ENCODE measurements around the gene MIGA2.

DNA sequence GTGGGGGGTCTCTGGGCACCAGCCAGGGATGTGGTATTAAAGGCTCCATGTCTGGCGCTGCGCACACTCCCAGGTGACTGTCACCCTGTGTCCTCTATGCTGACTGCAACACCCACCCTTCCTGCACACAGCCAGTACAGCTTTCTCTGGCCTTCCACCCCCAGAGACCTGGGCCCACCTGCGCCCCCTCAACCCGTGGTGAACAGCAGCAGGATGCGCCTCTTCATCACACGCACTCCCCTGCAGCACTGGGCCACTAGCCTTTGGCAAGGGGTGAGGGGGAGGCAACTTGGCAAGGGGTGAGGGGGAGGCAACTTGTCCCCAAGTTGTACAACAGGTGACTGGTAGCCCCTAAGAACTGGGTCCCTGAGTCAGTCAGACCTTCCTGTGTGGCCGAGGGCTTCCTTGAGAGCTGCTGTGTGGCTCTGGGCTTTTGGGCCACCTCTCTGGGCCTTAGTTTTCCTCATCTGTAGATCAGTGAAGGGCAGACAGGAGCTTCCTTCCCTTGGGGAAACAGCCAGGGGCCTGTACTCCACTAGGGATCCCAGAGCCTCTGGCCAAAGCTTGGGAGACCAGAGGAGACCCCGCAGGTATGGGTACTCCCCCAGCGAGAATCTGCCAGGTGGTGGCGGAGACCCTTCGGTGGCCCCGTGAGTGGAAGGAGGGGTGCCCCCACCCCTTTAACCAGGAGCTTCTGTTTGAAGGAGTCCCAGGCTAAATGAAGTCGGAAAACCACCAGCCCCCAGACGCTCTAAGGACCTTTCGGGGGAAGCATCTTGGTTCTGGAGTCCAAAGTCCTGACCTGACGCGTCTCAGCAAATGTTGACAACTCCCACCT lies 69.7 kb downstream of the MIGA2 start:
- TF ChIP-seq, protein P1, sequence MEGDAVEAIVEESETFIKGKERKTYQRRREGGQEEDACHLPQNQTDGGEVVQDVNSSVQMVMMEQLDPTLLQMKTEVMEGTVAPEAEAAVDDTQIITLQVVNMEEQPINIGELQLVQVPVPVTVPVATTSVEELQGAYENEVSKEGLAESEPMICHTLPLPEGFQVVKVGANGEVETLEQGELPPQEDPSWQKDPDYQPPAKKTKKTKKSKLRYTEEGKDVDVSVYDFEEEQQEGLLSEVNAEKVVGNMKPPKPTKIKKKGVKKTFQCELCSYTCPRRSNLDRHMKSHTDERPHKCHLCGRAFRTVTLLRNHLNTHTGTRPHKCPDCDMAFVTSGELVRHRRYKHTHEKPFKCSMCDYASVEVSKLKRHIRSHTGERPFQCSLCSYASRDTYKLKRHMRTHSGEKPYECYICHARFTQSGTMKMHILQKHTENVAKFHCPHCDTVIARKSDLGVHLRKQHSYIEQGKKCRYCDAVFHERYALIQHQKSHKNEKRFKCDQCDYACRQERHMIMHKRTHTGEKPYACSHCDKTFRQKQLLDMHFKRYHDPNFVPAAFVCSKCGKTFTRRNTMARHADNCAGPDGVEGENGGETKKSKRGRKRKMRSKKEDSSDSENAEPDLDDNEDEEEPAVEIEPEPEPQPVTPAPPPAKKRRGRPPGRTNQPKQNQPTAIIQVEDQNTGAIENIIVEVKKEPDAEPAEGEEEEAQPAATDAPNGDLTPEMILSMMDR (IDR thresholded peaks at IDR 0.05; ENCODE audit: insufficient read depth, low read length): no peak
- TF ChIP-seq, protein P2, sequence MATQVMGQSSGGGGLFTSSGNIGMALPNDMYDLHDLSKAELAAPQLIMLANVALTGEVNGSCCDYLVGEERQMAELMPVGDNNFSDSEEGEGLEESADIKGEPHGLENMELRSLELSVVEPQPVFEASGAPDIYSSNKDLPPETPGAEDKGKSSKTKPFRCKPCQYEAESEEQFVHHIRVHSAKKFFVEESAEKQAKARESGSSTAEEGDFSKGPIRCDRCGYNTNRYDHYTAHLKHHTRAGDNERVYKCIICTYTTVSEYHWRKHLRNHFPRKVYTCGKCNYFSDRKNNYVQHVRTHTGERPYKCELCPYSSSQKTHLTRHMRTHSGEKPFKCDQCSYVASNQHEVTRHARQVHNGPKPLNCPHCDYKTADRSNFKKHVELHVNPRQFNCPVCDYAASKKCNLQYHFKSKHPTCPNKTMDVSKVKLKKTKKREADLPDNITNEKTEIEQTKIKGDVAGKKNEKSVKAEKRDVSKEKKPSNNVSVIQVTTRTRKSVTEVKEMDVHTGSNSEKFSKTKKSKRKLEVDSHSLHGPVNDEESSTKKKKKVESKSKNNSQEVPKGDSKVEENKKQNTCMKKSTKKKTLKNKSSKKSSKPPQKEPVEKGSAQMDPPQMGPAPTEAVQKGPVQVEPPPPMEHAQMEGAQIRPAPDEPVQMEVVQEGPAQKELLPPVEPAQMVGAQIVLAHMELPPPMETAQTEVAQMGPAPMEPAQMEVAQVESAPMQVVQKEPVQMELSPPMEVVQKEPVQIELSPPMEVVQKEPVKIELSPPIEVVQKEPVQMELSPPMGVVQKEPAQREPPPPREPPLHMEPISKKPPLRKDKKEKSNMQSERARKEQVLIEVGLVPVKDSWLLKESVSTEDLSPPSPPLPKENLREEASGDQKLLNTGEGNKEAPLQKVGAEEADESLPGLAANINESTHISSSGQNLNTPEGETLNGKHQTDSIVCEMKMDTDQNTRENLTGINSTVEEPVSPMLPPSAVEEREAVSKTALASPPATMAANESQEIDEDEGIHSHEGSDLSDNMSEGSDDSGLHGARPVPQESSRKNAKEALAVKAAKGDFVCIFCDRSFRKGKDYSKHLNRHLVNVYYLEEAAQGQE (IDR thresholded peaks at IDR 0.05; ENCODE audit: insufficient replicate concordance, low read depth): no peak

Data from HL-60 (cell line).